ENCODE results near the gene TIPARP.

Gene TIPARP, protein sequence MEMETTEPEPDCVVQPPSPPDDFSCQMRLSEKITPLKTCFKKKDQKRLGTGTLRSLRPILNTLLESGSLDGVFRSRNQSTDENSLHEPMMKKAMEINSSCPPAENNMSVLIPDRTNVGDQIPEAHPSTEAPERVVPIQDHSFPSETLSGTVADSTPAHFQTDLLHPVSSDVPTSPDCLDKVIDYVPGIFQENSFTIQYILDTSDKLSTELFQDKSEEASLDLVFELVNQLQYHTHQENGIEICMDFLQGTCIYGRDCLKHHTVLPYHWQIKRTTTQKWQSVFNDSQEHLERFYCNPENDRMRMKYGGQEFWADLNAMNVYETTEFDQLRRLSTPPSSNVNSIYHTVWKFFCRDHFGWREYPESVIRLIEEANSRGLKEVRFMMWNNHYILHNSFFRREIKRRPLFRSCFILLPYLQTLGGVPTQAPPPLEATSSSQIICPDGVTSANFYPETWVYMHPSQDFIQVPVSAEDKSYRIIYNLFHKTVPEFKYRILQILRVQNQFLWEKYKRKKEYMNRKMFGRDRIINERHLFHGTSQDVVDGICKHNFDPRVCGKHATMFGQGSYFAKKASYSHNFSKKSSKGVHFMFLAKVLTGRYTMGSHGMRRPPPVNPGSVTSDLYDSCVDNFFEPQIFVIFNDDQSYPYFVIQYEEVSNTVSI

DNA sequence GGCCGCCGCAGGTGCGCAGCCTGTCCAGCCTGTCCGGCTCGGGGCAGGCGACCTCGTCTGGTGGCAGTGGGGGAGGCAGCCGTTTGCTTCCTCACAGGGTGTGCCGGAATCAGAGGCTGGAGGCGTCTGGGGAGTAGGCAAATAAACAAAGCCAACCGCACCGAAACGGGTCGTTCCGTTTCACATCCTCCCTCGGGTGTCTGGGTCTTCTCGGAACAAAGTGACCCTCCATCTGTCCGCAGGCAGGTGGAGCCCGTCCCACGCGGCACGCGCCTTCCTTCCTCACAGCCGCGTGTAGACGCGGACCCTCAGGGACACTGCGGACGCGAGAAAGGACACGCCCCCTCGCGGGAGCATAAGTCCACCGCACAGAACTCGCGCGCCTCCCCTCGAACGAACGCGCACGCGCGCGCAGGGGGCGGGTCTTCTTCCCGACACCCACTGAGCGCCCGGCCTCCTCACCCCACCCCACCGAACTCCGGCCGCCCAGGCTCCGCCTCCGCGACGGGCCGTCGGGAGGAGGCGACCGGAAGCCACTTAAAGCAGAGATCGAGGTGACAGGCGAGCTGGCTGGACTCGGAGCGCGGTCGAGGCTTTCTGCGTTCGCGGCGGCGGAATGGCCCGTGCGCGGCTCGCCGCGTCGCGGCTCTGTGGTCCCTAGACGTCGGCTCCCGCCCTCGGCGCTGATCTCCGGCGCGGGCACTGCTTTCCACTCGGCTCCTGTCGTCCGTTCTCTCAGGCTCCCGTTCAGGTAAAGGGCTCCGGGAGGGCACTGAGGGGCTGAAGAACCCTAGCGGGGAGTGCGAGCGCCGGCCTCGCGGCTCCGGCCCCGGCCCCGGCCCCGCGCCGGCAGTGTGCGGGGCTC is at the start of gene TIPARP:
TSS of gene TIPARP (plus strand) at position 545 of the 865 bp plus-strand sequence. CDS start 3,108 bp downstream, outside the sequence.
- peak; percentile 96 for DNase-seq

DNA sequence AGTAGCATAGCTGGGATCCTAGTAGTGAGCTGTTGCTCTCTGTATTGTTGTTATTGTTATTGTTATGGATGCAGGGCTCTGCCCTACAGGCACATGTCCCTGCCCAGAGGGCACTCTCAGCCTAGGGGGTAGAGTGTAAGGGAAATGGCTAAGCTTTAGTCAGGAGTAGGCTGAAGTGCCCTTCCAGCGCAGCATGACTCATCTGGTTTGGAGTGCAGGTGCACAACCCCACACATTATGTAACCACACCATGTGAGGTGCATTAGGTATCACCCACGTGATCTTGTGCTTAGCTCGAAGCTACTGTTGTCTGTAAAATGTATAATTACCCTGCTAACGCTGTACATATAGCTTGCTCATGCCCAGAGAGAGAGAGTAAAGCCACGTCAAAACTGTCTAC is 48.3 kb upstream of the TIPARP start:
- DNase-seq, result peak; percentile 94

DNA sequence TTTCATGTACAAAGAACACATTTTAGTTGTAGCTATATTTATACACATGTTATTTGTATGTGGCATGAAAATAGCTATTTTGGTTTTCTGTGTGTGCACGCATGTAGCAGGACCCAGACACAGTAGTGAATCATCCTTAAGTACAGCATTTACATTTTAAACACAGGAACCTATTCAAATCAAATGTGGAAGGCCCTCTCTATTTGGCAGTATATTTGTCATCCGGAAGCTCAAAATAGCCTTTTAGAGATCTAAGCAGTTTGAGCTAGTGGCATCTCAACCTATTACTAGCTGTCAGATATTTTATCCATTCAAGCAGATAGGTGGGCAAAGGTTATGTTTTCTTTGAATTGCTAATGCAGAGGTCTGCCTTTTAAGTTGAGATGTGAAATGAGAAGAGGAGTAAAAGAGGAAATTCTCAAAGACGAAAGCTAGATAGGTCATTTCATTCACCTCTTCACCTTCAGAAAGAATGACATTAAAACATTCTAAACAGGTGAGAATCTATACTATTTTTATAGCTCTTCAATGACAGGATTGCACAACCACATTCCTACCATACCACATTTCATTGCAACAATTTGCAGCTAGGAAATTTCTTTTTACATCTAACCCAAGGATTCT is 46.3 kb upstream of the TIPARP start:
- DNase-seq, result no peak

DNA sequence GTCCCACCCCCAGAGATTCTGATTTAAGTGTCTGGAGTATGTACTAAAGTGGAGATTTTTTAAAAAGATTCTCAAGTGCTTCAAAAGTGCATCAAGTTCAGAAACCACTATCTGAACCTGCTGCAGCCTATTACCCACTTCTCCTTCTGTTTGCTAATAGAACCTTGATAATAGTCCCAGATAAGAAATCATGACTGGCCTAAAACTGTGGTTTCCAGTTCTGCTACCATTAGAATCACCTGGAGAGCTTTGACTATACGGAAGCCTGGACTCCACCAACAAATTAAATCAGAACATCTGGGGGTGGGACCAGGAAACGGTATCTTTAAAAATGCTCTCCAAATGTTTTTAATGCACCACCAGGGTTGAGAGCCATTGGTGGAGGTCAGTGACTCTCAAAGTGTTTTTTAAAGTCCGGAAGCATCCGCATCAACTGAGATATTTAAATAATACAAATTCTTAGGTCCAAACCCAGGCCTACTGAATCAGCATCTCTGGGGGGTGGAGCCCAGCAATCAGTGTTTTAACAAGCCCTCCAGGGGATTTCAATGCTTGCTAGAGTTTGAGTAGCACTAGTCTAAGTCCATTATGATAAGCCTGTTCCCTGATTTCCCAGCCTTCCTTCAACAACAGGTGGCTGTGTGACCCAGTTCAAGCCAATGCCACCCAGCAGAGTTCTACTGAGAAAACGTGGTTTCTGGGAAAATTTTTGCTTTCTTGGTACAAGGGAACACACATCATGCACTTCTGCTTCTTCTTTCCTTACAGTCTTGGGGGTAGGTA is 45.4 kb upstream of the TIPARP start:
- no peak for DNase-seq

DNA sequence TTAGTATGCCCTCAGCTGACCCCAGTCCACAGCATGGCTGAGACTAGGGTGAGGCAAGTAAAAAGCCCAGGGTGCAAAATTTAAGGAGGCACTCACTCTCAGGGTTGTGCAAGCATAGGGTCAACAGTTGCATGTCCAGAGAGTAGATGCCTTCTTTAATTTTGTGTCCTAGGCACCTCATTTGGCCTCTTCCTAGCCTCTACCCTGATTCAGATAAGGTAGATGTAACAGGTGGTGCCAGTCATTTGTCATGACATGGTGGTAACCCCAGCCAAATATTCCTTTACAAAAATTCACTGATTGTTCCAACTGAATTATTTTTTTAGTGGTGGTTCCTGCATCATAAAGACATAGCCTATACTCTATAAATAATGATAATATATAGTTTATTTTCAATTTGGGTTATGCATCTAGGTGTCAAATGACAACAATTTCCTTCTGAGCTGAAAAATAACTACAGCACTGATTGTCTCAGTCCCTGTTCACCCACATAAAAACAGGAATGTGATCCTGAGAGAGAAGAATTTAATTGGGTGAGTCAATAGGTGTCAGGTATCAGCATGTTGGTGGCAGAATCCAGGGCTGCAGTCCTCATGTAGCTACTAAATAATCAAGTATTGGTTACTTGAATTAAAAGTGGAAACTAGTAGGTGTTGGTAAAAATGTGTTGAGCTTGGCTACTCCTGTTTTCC is 44.2 kb upstream of the TIPARP start:
- peak; percentile 59 for DNase-seq

DNA sequence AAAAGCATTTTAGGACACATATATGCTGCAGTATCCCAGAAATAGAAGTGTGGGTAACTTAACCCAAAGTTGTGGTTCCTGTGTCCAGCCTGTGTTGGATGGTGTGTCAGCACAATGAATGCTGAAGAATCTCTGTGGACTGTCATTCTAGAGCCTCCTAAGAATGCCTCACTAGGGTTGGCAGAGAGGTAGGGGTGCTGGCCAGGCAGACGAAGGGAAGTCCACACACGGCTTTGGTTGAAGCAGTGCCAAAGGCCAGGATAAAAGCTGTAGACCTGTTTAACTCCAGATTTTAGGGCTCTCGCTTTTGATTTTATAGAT is 43.7 kb upstream of the TIPARP start:
- DNase-seq, result no peak

DNA sequence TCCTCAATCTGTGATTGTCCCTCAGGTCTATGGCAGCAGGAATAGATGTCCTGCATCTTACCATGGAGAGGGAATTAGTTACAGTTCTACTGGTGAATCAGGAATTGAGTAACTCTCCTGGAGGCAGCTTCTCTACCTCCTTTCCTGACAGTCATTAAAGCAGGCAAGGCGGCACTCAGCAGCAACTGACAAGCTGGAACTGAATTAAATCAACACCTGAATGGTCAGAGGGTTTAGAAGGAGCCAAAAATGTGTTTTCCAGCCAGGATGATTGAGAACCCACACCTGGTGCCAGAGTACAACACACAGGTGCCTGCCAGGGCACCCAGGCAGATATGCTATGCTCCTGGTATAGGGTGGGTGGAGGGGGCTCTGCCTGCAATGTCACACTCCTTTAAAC is 43.1 kb upstream of the TIPARP start:
- peak; percentile 46 for DNase-seq

DNA sequence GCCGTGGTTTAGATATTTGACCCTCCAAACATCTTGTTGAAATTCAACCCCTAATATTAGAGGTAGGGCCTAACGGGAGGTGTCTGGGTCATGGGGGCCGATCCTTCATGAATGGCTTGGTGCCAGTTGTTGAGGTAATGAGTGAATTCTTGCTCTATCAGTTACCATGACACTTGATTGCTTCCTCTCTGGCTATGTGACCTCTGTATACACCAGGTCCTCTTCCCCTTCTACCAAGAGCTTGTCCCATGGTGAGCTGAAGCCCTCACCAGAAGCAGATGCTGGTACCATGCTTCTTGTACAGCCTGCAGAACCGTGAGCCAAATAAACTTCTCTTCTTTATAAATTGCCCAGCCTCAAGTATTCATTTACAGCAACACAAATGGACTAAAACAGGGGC is 41.8 kb upstream of the TIPARP start:
- peak; percentile 2 for DNase-seq

DNA sequence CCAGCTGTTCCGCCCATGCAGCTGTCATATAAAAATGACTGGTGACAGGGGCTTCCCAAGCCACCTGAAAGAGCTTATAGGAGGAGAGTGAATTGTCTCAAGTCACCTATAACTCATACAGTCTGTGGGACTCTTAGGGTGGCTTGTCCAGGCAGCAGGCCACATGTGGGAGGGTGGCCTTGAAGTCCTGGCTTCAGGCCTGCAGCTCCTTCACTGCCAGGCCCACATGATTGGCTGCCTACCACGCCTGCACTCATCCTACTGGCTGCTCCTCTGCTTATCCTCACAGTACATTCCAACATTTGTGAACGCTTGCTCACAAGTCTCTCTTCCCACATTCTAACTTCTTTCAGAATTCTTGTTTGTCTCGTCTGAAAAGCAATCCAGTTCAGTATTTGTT is 41.1 kb upstream of the TIPARP start:
- DNase-seq, result no peak

DNA sequence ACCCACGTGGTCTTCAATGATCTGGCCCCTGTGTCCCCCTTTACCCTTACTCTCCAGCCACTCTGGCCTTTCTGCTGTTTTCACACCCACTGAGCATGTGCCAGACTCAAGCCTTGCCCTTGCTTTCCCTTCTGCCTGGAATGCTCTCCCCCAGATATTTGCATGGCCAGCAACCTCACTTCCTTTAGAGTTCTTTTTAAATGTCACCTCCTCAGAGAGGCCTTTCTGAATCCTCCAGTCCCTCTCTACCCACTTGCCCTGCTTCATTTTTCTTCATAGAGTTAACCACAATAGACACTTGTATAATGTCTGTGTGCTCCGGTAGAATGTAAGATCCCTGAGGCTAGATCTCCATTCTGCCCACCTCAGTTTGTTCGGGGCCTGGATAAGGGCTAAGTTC is 39.4 kb upstream of the TIPARP start:
- DNase-seq, result no peak

DNA sequence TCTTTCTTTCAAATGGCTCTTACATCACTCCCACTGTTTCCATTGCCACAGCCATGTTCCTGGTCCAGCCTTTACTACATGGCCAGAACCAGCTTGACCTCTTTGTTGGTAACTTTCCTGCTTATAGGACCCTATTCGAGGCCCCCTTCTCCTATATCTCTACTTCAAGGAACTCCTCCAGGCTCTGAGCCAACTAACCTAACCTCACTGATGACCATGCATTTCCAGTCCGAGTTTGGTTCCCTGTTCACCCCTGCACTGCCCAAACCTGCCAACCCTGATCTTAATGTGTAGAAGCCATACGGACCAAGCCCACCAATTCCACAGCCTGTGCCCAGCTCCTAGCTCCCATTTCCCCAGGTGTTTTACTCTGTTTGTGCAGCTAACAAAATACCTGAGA is 38.4 kb upstream of the TIPARP start:
- no peak for DNase-seq

DNA sequence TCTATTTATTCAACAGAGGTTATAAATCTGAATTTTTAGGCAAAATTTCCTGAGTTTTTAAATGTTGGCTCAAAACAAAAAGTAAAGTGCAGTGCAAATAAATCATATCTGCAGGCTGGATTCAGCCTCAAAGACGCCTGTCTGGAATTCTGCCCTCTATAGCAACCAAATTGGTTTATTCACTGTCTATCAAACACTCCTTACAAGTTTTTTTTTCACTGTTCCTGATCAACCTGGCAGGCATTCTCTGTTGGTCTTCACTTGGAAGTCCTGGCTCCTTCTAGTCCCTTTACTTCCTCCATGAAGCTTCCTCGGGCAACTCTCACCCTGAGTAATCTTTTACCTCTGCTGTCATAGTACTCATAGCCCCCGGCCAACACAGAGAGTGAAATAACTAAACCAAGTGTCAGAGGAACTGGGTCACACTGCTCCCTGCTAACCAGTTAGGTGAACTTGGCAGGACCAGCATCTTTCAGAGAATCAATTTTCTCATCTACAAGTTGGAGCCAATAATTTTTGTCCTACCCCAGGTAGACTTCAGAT is 36.8 kb upstream of the TIPARP start:
- DNase-seq, result no peak

DNA sequence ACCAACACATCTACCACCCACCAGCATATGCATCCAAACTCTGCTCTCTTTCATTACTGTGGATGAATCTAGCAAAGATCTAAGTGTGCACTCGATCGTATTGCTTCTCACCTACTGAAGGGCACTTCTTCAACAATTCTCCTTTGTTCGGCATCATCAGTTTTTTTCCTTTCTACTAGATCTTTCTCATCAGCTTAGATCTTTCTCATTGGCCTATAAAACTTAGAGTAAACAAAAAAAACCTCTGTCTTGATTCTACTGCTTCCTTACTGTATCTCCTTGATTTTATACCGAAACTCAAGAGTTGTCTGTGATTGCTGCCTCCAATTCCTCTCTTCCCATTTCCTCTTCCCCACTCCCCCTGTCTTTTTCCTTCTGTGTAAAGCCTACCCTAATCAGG is 36.1 kb upstream of the TIPARP start:
- DNase-seq, result no peak

DNA sequence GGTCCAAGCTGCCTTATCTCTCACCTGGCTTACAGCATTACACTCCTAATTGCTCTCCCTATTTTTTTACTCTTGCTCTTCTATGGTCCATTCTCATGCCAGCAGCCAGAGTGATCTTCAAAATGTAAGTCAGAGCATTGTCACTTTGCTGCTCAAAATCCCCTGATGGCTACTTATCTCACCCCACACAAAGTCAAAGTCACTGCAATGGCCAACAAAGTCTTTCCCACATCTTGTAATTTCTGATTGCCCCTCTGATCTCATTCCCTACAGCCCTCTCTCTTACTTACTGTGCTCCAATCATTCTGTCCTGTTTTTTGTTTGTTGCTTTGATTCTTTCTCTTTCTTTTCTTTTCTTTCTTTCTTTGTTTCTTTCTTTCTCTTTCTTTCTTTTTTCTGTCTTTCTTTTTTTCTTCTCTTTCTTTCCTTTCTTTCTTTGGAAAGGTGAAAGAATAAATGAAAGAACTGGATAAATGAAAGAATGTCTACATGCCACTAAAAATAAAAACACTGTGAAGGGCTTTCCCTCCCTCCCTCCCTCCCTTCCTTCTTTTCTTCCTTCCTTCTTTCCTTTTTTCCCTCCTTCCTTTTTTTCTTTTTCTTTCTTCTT is 34.9 kb upstream of the TIPARP start:
- no peak for DNase-seq

DNA sequence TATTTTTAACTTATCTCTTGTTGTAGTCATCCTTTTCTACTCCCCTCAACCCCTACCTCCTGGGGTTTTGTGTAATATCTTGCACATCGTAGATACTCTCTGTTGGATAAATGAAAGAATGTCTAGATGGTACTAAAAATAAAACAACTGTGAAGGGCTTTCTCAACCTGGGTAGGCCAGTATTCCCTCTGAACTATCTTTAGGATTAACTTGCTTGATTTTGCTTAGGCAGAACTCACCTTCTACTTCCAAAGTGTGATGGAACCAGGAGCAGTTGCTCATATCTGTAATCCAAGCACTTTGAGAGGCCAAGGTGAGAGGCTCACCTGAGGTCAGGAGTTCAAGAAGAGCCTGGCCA is 32.8 kb upstream of the TIPARP start:
- DNase-seq, result no peak

DNA sequence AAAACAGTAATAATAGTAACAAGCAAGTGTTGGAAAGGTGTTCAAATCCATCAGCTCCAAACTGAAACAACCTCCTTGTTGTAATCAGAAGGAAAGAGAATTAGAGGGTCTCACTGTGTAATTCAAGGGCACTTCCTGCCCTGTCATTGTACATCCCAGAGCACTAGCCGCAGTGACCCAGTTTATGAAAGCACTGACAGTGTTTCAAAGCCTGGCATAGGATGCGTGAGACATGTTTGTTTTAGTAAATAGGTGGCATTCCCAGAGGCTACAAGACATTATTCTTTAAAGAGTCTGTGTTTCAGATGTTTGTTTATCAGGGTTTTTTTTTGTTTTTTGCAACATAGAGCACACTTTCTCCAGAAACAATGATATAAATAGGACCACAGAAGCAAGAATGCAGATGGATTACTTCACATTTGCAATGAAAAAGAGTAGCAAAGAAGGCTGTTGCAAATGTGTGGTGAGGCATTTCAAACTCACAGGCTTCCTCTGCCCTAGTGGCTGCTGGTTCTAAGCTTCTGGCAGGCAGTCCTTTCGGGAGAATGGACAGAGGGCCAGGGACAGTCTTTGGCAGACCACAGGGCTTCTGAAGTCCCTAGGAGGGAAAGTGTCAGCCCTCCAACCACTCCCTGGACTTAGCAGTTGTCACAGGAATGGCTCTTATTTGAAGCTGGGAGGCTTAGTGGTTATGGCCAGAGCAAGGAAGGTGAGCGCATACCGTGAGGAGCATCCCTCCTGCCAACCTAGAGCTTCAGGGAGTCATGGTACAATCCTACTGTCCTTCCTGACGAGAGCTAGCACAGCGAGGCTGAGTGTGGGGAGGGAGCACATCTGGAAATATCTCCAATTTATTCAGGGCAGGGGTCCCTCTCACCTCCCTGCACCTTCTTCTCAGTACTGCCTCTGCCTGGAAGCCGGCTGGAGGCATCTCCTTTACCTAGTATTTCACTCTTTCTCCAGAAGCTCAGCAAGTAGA is 31.4 kb upstream of the TIPARP start:
- DNase-seq, result no peak

DNA sequence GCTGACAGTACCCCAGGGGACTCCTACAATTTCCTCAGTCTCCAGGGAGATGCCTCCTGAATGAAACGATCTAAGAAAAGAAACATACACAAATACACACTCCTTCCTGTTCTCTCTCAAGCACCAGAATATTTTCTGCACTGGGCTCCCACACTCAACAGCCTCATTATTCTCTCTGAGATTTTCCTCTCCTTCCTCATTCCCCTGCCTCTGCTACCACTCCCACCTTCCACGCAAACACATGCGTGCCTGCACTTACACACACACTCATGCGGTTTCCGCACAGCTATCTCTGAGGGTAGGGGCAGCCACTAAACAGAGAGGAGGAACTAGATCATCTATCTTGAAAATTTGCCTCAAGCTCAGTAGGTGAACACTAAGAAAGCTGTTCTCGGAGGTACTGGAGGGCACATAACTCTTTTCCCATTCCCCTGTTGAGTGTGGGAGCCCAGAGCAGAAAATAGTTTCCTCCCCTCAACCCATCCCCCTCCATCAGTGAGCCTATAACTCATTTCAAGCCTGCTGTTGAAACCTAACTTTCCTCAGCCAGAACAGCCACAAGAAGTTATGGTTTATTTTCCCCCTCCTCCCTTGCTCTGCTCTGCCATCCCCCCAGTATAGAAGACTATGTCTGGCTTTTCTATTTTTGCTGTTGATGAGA is 30.5 kb upstream of the TIPARP start:
- DNase-seq, result no peak

DNA sequence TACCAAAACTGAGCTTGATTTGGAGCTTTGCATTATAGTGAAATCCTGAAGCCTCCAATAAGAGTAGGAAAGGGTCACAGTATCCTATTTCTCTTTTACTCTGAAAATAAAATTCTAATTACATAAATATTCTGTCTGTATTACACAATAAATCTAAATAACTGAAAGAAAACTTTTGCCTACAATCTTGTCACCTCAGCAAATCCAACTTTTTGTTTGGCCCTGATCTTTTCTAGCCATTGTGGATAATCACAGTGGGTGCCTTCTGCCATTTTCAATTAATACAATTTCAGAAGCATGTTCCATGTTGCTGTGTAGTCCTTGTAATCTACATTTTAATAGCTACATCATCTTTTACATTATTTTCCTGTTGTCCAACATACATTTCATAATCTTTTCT is 29.4 kb upstream of the TIPARP start:
- DNase-seq, result no peak

DNA sequence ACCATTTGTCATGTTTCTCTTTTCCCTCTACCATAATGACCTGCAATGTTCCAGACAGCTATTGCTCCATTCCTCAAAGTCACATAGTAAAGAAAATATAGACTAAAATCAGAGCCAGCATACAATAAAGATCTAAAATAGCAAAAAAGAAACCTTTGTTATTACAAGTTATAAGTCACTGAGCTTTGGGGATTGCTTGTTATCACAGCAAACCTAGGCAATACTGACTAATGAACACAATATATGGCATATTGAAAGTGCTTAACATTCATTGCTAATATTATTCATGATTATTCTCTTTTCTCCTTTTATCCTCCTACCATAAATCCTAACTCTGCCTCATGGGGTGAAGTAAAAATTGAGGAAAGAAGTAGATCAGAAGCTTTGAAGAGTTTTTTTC is 27.4 kb upstream of the TIPARP start:
- DNase-seq, result no peak

Measured in NCI-H2029 (cell line).